Left lung (tissue), 10 donors: ENCODE measurements around the gene COL24A1. TPM values are rescaled to one million over a fixed set of nuclear protein-coding genes. Genes with fewer than 3 reads are reported as not detected.

Experiments used
- ATAC-seq: fragments of 200-7000 bp; cut with Tn5 transposase; one replicate; pipeline ENCODE4 v1.9.1; 2020; ENCODE audit warnings: moderate library complexity
- DNase-seq, 4 donors: peaks; one replicate each; pipeline ENCODE4 v3.0.0-alpha.2; 2013 to 2020
- H3K27ac ChIP-seq, 2 donors: fragments of 200-600 bp; sonication (generic) in 1 of 2; one replicate each; pipeline versions ENCODE4 v1.5.0 to v1.8.0; 2020 to 2021
- H3K27me3 ChIP-seq, 2 donors: fragments of 200-600 bp; sonication (generic) in 1 of 2; one replicate each; pipeline versions ENCODE4 v1.5.0 to v1.8.0; 2020 to 2021
- H3K36me3 ChIP-seq, 2 donors: fragments of 200-600 bp; sonication (generic) in 1 of 2; one replicate each; pipeline versions ENCODE4 v1.5.0 to v1.8.0; 2020 to 2021
- H3K4me1 ChIP-seq, 2 donors: fragments of 200-600 bp; one replicate each; pipeline ENCODE4 v1.8.0; 2021
- H3K4me3 ChIP-seq, 2 donors: fragments of 200-600 bp; sonication (generic) in 1 of 2; one replicate each; pipeline versions ENCODE4 v1.5.0 to v1.8.0; 2020 to 2021; ENCODE audit warnings: mild to moderate bottlenecking in 1 of 2
- H3K9me3 ChIP-seq, 2 donors: fragments of 200-600 bp; sonication (generic) in 1 of 2; one replicate each; pipeline versions ENCODE4 v1.5.0 to v1.8.0; 2020 to 2021
- CTCF ChIP-seq, 2 donors: fragments of 200-600 bp; sonication (generic) in 1 of 2; IDR thresholded peaks; one replicate each; pipeline versions ENCODE4 v1.5.0 to v1.8.0; 2021; ENCODE audit warnings: antibody characterized with exemption in 2 of 2
- intact Hi-C, 2 donors: fragments of 100-400 bp; cut with DNase I; formaldehyde crosslinking; loops; one replicate each; pipeline versions ENCODE4 v1.11.2 to v1.14.2; 2022
- polyA plus RNA-seq, 6 donors: library from polyadenylated mRNA; unstranded; fragments of 120-200 nt; gene quantifications; one replicate each; pipeline ENCODE4 v1.2.1, GENCODE V29; 2013; ENCODE audit not compliant: insufficient read length in 6 of 6
- total RNA-seq, 2 donors: library from RNA; stranded (reverse); fragmentation: NEBNext Ultra II Directional; extraction: Animal tissue kit (Norgen Biotek cat#: 25700); gene quantifications; one replicate each; pipeline ENCODE4 v1.2.1, GENCODE V29; 2021
- donor health status: DM: no; HTN: yes; CAD: no.
- donor health status: DM: no; HTN: no; CAD: no.

The COL24A1 gene
- total and polyA plus RNA-seq, 8 donors = 0.84 to 40.8 (median 29.1) TPM

- intact Hi-C loops = no loop called here
- no peak overlapping the region for H3K4me3 ChIP-seq
- TF ChIP-seq CTCF (IDR thresholded peaks at IDR 0.05) = no peak
- ATAC-seq (no peak), DNase-seq (peak in 2 of 4 donors; percentile 64 to 72)
- no peaks in the 10 kb centered on the region for H3K36me3 ChIP-seq
- no peaks in the 10 kb centered on the region for H3K27me3 ChIP-seq
- H3K27ac ChIP-seq = no peak overlapping the region
- no peaks in the 10 kb centered on the region for H3K4me1 ChIP-seq
- H3K9me3 ChIP-seq = no peaks in the 10 kb centered on the region
Observed at GRCh38 chr1:85952460-85952859, 204.1 kb downstream of the COL24A1 start.

- Histone ChIP-seq H3K4me1 (no peaks in the 10 kb centered on the region), H3K9me3 (no peaks in the 10 kb centered on the region), H3K36me3 (no peaks in the 10 kb centered on the region), H3K27ac (no peak overlapping the region), H3K27me3 (no peaks in the 10 kb centered on the region), H3K4me3 (no peak overlapping the region)
- ATAC-seq = no peak
- TF ChIP-seq CTCF (IDR thresholded peaks at IDR 0.05) = no peak
- DNase-seq = no peak
- intact Hi-C loops = no loop called here
Observed at GRCh38 chr1:85947186-85947585, 209.4 kb downstream of the COL24A1 start.

- intact Hi-C loops = no loop called here
- DNase-seq (no peak), ATAC-seq (no peak)
- Histone ChIP-seq H3K9me3 (no peaks in the 10 kb centered on the region), H3K27ac (no peak overlapping the region), H3K27me3 (no peaks in the 10 kb centered on the region), H3K4me3 (no peak overlapping the region), H3K36me3 (no peaks in the 10 kb centered on the region), H3K4me1 (no peaks in the 10 kb centered on the region)
- TF ChIP-seq CTCF (IDR thresholded peaks at IDR 0.05) = no peak
Observed at GRCh38 chr1:85943945-85944344, 212.6 kb downstream of the COL24A1 start.

GRCh38 chr1:85943526-85943925 lies 213.0 kb downstream of the COL24A1 start:
- Histone ChIP-seq H3K4me3 (no peak overlapping the region), H3K27me3 (no peaks in the 10 kb centered on the region), H3K9me3 (no peaks in the 10 kb centered on the region), H3K4me1 (no peaks in the 10 kb centered on the region), H3K27ac (no peak overlapping the region), H3K36me3 (no peaks in the 10 kb centered on the region)
- no peak for ATAC-seq
- intact Hi-C loops = no loop called here
- no peak for DNase-seq
- TF ChIP-seq CTCF (IDR thresholded peaks at IDR 0.05) = no peak

- Histone ChIP-seq H3K9me3 (no peaks in the 10 kb centered on the region), H3K27ac (no peak overlapping the region), H3K27me3 (no peaks in the 10 kb centered on the region), H3K4me1 (no peaks in the 10 kb centered on the region), H3K4me3 (no peak overlapping the region), H3K36me3 (no peaks in the 10 kb centered on the region)
- ATAC-seq (no peak), DNase-seq (no peak)
- TF ChIP-seq CTCF (IDR thresholded peaks at IDR 0.05) = no peak
- intact Hi-C loops = no loop called here
Observed at GRCh38 chr1:85940656-85941306, 215.8 kb downstream of the COL24A1 start.
